HepG2 (cell line): ENCODE results near the gene AZU1. TPM values are rescaled to one million over a fixed set of nuclear protein-coding genes. Genes with fewer than 3 reads are reported as not detected.

Source experiments
- CENPBD1 ChIP-seq: sonication (generic); formaldehyde crosslinking; IDR thresholded peaks from 2 replicates; pipeline ENCODE4 v1.8.0; 2022; ENCODE audit warnings: missing genetic modification reagents, low read depth, mild to moderate bottlenecking, borderline replicate concordance
- CREM ChIP-seq, 2 experiments: sonication (generic) in 1 of 2; formaldehyde crosslinking in 1 of 2; IDR thresholded peaks; 2 replicates each; pipeline versions ENCODE4 v1.4.0 to v1.6.1; 2016 to 2020; ENCODE audit warnings: antibody characterized with exemption in 1 of 2, mild to moderate bottlenecking in 1 of 2, missing genetic modification reagents in 1 of 2
- FOXO1 ChIP-seq: sonication (generic); formaldehyde crosslinking; IDR thresholded peaks from 2 replicates; pipeline ENCODE4 v1.4.0; 2020; ENCODE audit warnings: missing genetic modification reagents
- GATAD2A ChIP-seq: IDR thresholded peaks from 2 replicates; pipeline ENCODE4 v1.6.1; 2016
- KDM1A ChIP-seq: IDR thresholded peaks from 2 replicates; pipeline ENCODE4 v1.6.1; 2016; ENCODE audit warnings: missing compliant biosample characterization
- KLF11 ChIP-seq: IDR thresholded peaks from 2 replicates; pipeline ENCODE4 v1.6.1; 2016; ENCODE audit warnings: missing compliant biosample characterization
- KLF6 ChIP-seq: IDR thresholded peaks from 2 replicates; pipeline ENCODE4 v1.8.0; 2016; ENCODE audit warnings: missing biosample characterization, missing genetic modification reagents
- MED1 ChIP-seq: sonication (generic); formaldehyde crosslinking; IDR thresholded peaks from 2 replicates; pipeline ENCODE4 v1.4.0; 2020; ENCODE audit warnings: missing genetic modification reagents
- ONECUT2 ChIP-seq: sonication (generic); formaldehyde crosslinking; IDR thresholded peaks from 2 replicates; pipeline ENCODE4 v1.4.0; 2020; ENCODE audit warnings: missing genetic modification reagents
- PTBP1 ChIP-seq: fragments of 200-400 bp; formaldehyde crosslinking; IDR thresholded peaks from 2 replicates; pipeline ENCODE4 v1.6.1; 2018; ENCODE audit warnings: low read length, low read depth; ENCODE audit not compliant: poor library complexity, severe bottlenecking
- RAD51 ChIP-seq: fragments of 450-650 bp; IDR thresholded peaks from 2 replicates; pipeline ENCODE4 v1.6.1; 2016; ENCODE audit warnings: borderline replicate concordance
- SP5 ChIP-seq: IDR thresholded peaks from 2 replicates; pipeline ENCODE4 v1.6.1; 2016; ENCODE audit warnings: low read depth, borderline replicate concordance
- SPEN ChIP-seq: sonication (generic); formaldehyde crosslinking; IDR thresholded peaks from 2 replicates; pipeline ENCODE4 v1.5.1; 2020; ENCODE audit warnings: low read depth, mild to moderate bottlenecking, missing genetic modification reagents
- ZBTB44 ChIP-seq: sonication (generic); formaldehyde crosslinking; IDR thresholded peaks from 2 replicates; pipeline ENCODE4 v1.4.0; 2020; ENCODE audit warnings: missing genetic modification reagents
- ZC3H4 ChIP-seq: sonication (generic); formaldehyde crosslinking; IDR thresholded peaks from 2 replicates; pipeline ENCODE4 v1.4.0; 2020; ENCODE audit warnings: missing genetic modification reagents, borderline replicate concordance
- ZFP62 ChIP-seq: sonication (generic); formaldehyde crosslinking; IDR thresholded peaks from 2 replicates; pipeline ENCODE4 v1.4.0; 2020; ENCODE audit warnings: missing genetic modification reagents
- ZFY ChIP-seq: sonication (generic); formaldehyde crosslinking; IDR thresholded peaks from 2 replicates; pipeline ENCODE4 v1.4.0; 2020; ENCODE audit warnings: missing genetic modification reagents
- ZMAT5 ChIP-seq: sonication (generic); formaldehyde crosslinking; IDR thresholded peaks from 2 replicates; pipeline ENCODE4 v1.5.0; 2020; ENCODE audit warnings: mild to moderate bottlenecking, low read depth, missing genetic modification reagents, borderline replicate concordance
- ZNF430 ChIP-seq: sonication (generic); formaldehyde crosslinking; IDR thresholded peaks from 2 replicates; pipeline ENCODE4 v1.9.0; 2021; ENCODE audit warnings: mild to moderate bottlenecking, missing genetic modification reagents
- ZNF558 ChIP-seq: sonication (generic); formaldehyde crosslinking; IDR thresholded peaks from 2 replicates; pipeline ENCODE4 v1.9.0; 2022; ENCODE audit warnings: mild to moderate bottlenecking, missing genetic modification reagents, borderline replicate concordance
- ZNF710 ChIP-seq: sonication (generic); formaldehyde crosslinking; IDR thresholded peaks from 2 replicates; pipeline ENCODE4 v1.5.0; 2020; ENCODE audit warnings: mild to moderate bottlenecking, missing genetic modification reagents, borderline replicate concordance
- ZXDC ChIP-seq: sonication (generic); formaldehyde crosslinking; IDR thresholded peaks from 2 replicates; pipeline ENCODE4 v1.5.0; 2020; ENCODE audit warnings: mild to moderate bottlenecking, missing genetic modification reagents
- polyA plus RNA-seq, 8 experiments: library from polyadenylated mRNA; depleted of rRNA in 3 of 8; stranded (reverse) in 7 of 8; unstranded in 1 of 8; fragments of >200 nt; fragmentation: Illumina TruSeq in 4 of 8; extraction: Trizol in 4 of 8; gene quantifications; 2 replicates each; pipeline versions ENCODE4 v1.2.1 to v1.2.3, GENCODE V29; 2011 to 2016; ENCODE audit warnings: low read depth in 4 of 8, missing spikeins in 1 of 8, mixed read lengths in 1 of 8; ENCODE audit not compliant: insufficient read depth in 1 of 8
- total RNA-seq, 5 experiments: library from RNA; depleted of rRNA; stranded (reverse); fragments of >200 nt; fragmentation: Illumina TruSeq; extraction: Trizol; gene quantifications; 2 replicates each; pipeline ENCODE4 v1.2.3, GENCODE V29; 2016; ENCODE audit warnings: low read depth in 1 of 5

AZU1 gene
- total and polyA plus RNA-seq, 2 of the 13 experiments (the other 11 are each of a cell fraction or from before 2014, with no cell fraction given), result not detected

GRCh38 chr19:800360-801029 lies 27.1 kb upstream of the AZU1 start (continued):
- TF ChIP-seq ZNF430 (no peak), ZMAT5 (no peak), KLF11 (no peak), KLF6 (CRISPR knock-in tag) (no peak), ZC3H4 (CRISPR knock-in tag) (no peak), FOXO1 (CRISPR knock-in tag) (no peak), ZFP62 (CRISPR knock-in tag) (no peak), ZBTB44 (CRISPR knock-in tag) (no peak), MED1 (CRISPR knock-in tag) (0 out of 2 replicates have a peak, but pooled peaks have one; percentile 15), ZXDC (CRISPR knock-in tag) (no peak), RAD51 (no peak), ZFY (CRISPR knock-in tag) (no peak; the same call in 1 of the 2 replicates), ZNF558 (CRISPR knock-in tag) (no peak), ONECUT2 (CRISPR knock-in tag) (no peak), CENPBD1 (CRISPR knock-in tag) (no peak), PTBP1 (no peak), CREM (IDR thresholded peaks at IDR 0.05) (no peak), CREM (CRISPR knock-in tag; IDR thresholded peaks at IDR 0.05) (no peak), ZNF710 (CRISPR knock-in tag) (no peak), KDM1A (CRISPR knock-in tag) (no peak), SPEN (CRISPR knock-in tag) (no peak), GATAD2A (CRISPR knock-in tag) (peak; percentile 25; the same call in 1 of the 2 replicates), SP5 (CRISPR knock-in tag) (peak; percentile 39; the same call in 1 of the 2 replicates)
